Loucy (cell line): Measurements from ENCODE around the gene HERC2.

Source experiments
- H2AFZ ChIP-seq: fragments of 200-600 bp; sonication (generic); 2 replicates; pipeline ENCODE4 v1.6.0; 2016; ENCODE audit warnings: antibody characterized with exemption, mild to moderate bottlenecking, low read length, moderate library complexity
- H3F3A ChIP-seq: fragments of 200-600 bp; 2 replicates; pipeline ENCODE4 v1.6.0; 2016; ENCODE audit warnings: antibody characterized with exemption, low read depth, mild to moderate bottlenecking
- H3K27me3 ChIP-seq: fragments of 200-600 bp; sonication (generic); 2 replicates; pipeline ENCODE4 v1.6.1; 2014; ENCODE audit warnings: low read length, mild to moderate bottlenecking; ENCODE audit not compliant: insufficient read depth, poor library complexity, severe bottlenecking
- H3K36me3 ChIP-seq: fragments of 200-600 bp; sonication (generic); 2 replicates; pipeline ENCODE4 v1.6.1; 2016; ENCODE audit warnings: low read length; ENCODE audit not compliant: insufficient read depth
- H3K4me1 ChIP-seq: fragments of 200-600 bp; sonication (generic); 2 replicates; pipeline ENCODE4 v1.5.1; 2014; ENCODE audit warnings: low read length, mild to moderate bottlenecking; ENCODE audit not compliant: insufficient read depth, poor library complexity, severe bottlenecking
- H3K4me2 ChIP-seq: fragments of 200-600 bp; sonication (generic); 2 replicates; pipeline ENCODE4 v1.6.0; 2014; ENCODE audit warnings: antibody characterized with exemption, low read length, low read depth, mild to moderate bottlenecking; ENCODE audit not compliant: poor library complexity, severe bottlenecking
- H3K4me3 ChIP-seq: fragments of 200-600 bp; sonication (generic); 2 replicates; pipeline ENCODE4 v1.5.1; 2014; ENCODE audit warnings: low read length, mild to moderate bottlenecking, mixed read lengths; ENCODE audit not compliant: poor library complexity, severe bottlenecking
- H3K79me2 ChIP-seq: fragments of 200-600 bp; sonication (generic); 2 replicates; pipeline ENCODE4 v1.6.1; 2014; ENCODE audit warnings: low read length; ENCODE audit not compliant: insufficient read depth
- H3K9ac ChIP-seq: fragments of 200-600 bp; sonication (generic); 2 replicates; pipeline ENCODE4 v1.6.0; 2014; ENCODE audit warnings: mild to moderate bottlenecking, low read depth, low read length, moderate library complexity; ENCODE audit not compliant: poor library complexity, severe bottlenecking
- H3K9me2 ChIP-seq: fragments of 200-600 bp; sonication (generic); replicated peaks from 2 replicates; pipeline ENCODE4 v1.6.1; 2016; ENCODE audit warnings: low read depth, low read length, mixed read lengths
- H3K9me3 ChIP-seq: fragments of 200-600 bp; sonication (generic); 2 replicates; pipeline ENCODE4 v1.6.1; 2014; ENCODE audit warnings: mild to moderate bottlenecking, antibody characterized with exemption, low read length, low read depth; ENCODE audit not compliant: insufficient read depth
- H4K20me1 ChIP-seq: fragments of 200-600 bp; sonication (generic); 2 replicates; pipeline ENCODE4 v1.6.0; 2014; ENCODE audit warnings: antibody characterized with exemption, low read length, mild to moderate bottlenecking; ENCODE audit not compliant: insufficient read depth, poor library complexity, severe bottlenecking
- CTCF ChIP-seq: fragments of 200-600 bp; sonication (generic); conservative IDR thresholded peaks from 2 replicates; pipeline ENCODE4 v1.5.1; 2014; ENCODE audit warnings: mild to moderate bottlenecking, antibody characterized with exemption, low read length
- EZH2phosphoT487 ChIP-seq: fragments of 200-600 bp; IDR thresholded peaks from 2 replicates; pipeline ENCODE4 v1.6.1; 2018; ENCODE audit warnings: antibody characterized with exemption, mild to moderate bottlenecking, moderate library complexity, borderline replicate concordance

Gene HERC2

DNA sequence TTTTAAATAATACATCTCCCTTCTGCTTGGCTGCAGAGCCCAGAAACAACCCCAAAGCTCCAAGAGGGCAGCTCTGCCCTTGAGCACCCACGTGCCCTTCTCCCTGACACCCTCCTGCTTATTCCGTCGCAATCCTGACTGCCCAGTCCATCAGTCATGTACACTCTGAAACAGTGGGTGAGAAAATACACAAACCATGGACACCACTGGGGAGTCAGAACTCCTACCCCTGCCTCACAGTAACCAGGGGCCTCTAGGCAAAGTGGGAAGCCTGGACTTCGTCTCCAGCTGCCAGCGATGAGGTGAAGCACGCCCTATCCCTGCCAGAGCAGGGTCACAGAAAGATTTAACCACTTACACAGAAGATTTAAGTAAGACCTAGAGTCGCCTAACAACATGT, 40.1 kb downstream of the HERC2 start:
- no peaks in the 10 kb centered on the region for H3K27me3 ChIP-seq
- no peaks in the 10 kb centered on the region for H3K9me2 ChIP-seq
- no peak overlapping the region for H2AFZ ChIP-seq
- H3K4me2 ChIP-seq: no peak overlapping the region
- H3F3A ChIP-seq: no peaks in the 10 kb centered on the region
- no peak for TF ChIP-seq EZH2phosphoT487
- no peak for TF ChIP-seq CTCF
- peaks cover 55% of the 10 kb centered on the region for H3K36me3 ChIP-seq
- H3K79me2 ChIP-seq: peaks cover 37% of the 10 kb centered on the region
- H4K20me1 ChIP-seq: no peaks in the 10 kb centered on the region
- H3K9me3 ChIP-seq: peaks cover 4% of the 10 kb centered on the region; the same call in 1 of the 2 replicates
- H3K9ac ChIP-seq: no peak overlapping the region
- H3K4me3 ChIP-seq: no peak overlapping the region
- no peaks in the 10 kb centered on the region for H3K4me1 ChIP-seq

- no peak overlapping the region for H2AFZ ChIP-seq
- H3F3A ChIP-seq: no peaks in the 10 kb centered on the region
- no peaks in the 10 kb centered on the region for H4K20me1 ChIP-seq
- H3K4me1 ChIP-seq: no peaks in the 10 kb centered on the region
- H3K9me2 ChIP-seq: no peaks in the 10 kb centered on the region
- H3K4me2 ChIP-seq: no peak overlapping the region
- no peak overlapping the region for H3K9ac ChIP-seq
- no peaks in the 10 kb centered on the region for H3K9me3 ChIP-seq
- no peak overlapping the region for H3K4me3 ChIP-seq
- H3K79me2 ChIP-seq: no peaks in the 10 kb centered on the region
- no peak for TF ChIP-seq CTCF
- TF ChIP-seq EZH2phosphoT487: no peak
- peaks cover 58% of the 10 kb centered on the region; the same call in 1 of the 2 replicates for H3K36me3 ChIP-seq
- H3K27me3 ChIP-seq: no peaks in the 10 kb centered on the region
Observed at GRCh38 chr15:28274635-28275034, 47.3 kb downstream of the HERC2 start.

- no peaks in the 10 kb centered on the region for H3F3A ChIP-seq
- H3K4me2 ChIP-seq: no peak overlapping the region
- no peak overlapping the region for H3K9ac ChIP-seq
- no peak for TF ChIP-seq EZH2phosphoT487
- TF ChIP-seq CTCF: no peak
- no peaks in the 10 kb centered on the region for H3K4me1 ChIP-seq
- H3K9me2 ChIP-seq: no peaks in the 10 kb centered on the region
- H3K27me3 ChIP-seq: no peaks in the 10 kb centered on the region
- H2AFZ ChIP-seq: no peak overlapping the region
- H3K4me3 ChIP-seq: no peak overlapping the region
- peaks cover 59% of the 10 kb centered on the region; the same call in 1 of the 2 replicates for H3K36me3 ChIP-seq
- H3K79me2 ChIP-seq: no peaks in the 10 kb centered on the region
- H3K9me3 ChIP-seq: no peaks in the 10 kb centered on the region
- H4K20me1 ChIP-seq: no peaks in the 10 kb centered on the region
Observed at GRCh38 chr15:28273873-28274610, 47.9 kb downstream of the HERC2 start.
